ENCODE results near the gene WNK4. TPM values are rescaled to one million over a fixed set of nuclear protein-coding genes. Genes with fewer than 3 reads are reported as not detected.

Gene WNK4
- total RNA-seq, 1 experiment from 2014 or later: 1.5 TPM

DNA sequence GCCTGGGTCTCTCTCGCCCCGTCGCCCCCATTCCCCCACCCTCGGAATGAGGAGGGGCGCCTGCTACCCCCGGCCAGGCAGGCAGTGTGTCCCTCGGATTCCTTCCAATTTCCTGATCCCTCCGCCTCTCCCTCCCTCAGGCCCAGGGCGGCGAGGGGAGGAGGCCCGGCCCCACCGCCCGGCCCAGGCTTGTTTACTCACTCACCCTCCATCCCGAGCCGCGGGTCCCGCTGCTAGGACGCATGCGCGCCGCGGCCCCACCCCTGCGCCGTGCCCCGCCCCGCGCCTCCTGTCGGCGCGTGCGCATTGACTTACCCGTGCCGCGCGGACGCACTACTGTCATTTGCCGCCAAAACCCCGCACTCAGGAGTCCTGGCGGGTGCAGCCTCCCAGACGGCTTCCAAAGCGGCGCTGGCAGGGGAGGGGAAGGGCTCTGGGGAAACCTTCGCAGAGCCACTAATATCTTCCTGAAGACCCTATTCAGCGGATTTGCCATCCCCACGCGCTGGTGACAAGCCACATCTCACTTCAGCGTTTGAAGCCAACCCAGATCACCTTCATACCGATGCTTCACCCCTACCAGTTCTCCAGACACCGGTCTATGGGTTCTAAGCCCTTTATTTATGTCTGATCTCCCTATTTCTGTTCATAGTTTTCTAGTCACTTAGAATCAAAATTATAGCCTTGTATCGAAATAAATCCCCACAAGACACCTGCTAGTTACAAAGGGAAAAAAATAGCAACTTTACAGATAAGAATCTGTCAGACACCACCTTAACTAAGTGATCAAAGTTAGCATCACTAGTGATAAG, 35.4 kb upstream of the WNK4 start, which contains the start of gene EZH1 (continued):
- TF ChIP-seq, protein P1, sequence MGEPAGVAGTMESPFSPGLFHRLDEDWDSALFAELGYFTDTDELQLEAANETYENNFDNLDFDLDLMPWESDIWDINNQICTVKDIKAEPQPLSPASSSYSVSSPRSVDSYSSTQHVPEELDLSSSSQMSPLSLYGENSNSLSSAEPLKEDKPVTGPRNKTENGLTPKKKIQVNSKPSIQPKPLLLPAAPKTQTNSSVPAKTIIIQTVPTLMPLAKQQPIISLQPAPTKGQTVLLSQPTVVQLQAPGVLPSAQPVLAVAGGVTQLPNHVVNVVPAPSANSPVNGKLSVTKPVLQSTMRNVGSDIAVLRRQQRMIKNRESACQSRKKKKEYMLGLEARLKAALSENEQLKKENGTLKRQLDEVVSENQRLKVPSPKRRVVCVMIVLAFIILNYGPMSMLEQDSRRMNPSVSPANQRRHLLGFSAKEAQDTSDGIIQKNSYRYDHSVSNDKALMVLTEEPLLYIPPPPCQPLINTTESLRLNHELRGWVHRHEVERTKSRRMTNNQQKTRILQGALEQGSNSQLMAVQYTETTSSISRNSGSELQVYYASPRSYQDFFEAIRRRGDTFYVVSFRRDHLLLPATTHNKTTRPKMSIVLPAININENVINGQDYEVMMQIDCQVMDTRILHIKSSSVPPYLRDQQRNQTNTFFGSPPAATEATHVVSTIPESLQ (CRISPR knock-in tag; IDR thresholded peaks at IDR 0.05): no peak
- TF ChIP-seq, protein P2, sequence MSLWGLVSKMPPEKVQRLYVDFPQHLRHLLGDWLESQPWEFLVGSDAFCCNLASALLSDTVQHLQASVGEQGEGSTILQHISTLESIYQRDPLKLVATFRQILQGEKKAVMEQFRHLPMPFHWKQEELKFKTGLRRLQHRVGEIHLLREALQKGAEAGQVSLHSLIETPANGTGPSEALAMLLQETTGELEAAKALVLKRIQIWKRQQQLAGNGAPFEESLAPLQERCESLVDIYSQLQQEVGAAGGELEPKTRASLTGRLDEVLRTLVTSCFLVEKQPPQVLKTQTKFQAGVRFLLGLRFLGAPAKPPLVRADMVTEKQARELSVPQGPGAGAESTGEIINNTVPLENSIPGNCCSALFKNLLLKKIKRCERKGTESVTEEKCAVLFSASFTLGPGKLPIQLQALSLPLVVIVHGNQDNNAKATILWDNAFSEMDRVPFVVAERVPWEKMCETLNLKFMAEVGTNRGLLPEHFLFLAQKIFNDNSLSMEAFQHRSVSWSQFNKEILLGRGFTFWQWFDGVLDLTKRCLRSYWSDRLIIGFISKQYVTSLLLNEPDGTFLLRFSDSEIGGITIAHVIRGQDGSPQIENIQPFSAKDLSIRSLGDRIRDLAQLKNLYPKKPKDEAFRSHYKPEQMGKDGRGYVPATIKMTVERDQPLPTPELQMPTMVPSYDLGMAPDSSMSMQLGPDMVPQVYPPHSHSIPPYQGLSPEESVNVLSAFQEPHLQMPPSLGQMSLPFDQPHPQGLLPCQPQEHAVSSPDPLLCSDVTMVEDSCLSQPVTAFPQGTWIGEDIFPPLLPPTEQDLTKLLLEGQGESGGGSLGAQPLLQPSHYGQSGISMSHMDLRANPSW (CRISPR knock-in tag; conservative IDR thresholded peaks at IDR 0.05; ENCODE audit: low read depth): no peak
- TF ChIP-seq ZNF416 (CRISPR knock-in tag; IDR thresholded peaks at IDR 0.05) (no peak), ZBTB21 (CRISPR knock-in tag; IDR thresholded peaks at IDR 0.05; ENCODE audit: borderline replicate concordance) (peak; percentile 86; the same call in 1 of the 2 replicates), ZNF219 (CRISPR knock-in tag; IDR thresholded peaks at IDR 0.05; ENCODE audit: borderline replicate concordance) (no peak), OVOL2 (CRISPR knock-in tag; IDR thresholded peaks at IDR 0.05; ENCODE audit: borderline replicate concordance) (no peak), TEAD1 (CRISPR knock-in tag; IDR thresholded peaks at IDR 0.05) (peak; percentile 91), TCF7 (CRISPR knock-in tag; IDR thresholded peaks at IDR 0.05; ENCODE audit: low read depth) (no peak), RORB (CRISPR knock-in tag; IDR thresholded peaks at IDR 0.05) (no peak), ZNF138 (CRISPR knock-in tag; conservative IDR thresholded peaks at IDR 0.05) (no peak; the same call in 1 of the 2 replicates), TEAD4 (CRISPR knock-in tag; IDR thresholded peaks at IDR 0.05) (no peak), SMAD4 (CRISPR knock-in tag; IDR thresholded peaks at IDR 0.05) (0 out of 2 replicates have a peak, but pooled peaks have one; percentile 52), NR3C1 (CRISPR knock-in tag; conservative IDR thresholded peaks at IDR 0.05; ENCODE audit: low read depth) (0 out of 2 replicates have a peak, but pooled peaks have one; percentile 43), ZNF317 (CRISPR knock-in tag; IDR thresholded peaks at IDR 0.05; ENCODE audit: borderline replicate concordance, low read depth) (0 out of 2 replicates have a peak, but pooled peaks have one; percentile 53), MYBL2 (CRISPR knock-in tag; IDR thresholded peaks at IDR 0.05) (peak; percentile 89), FOXP1 (CRISPR knock-in tag; IDR thresholded peaks at IDR 0.05; ENCODE audit: borderline replicate concordance) (peak; percentile 96)
- TF ChIP-seq, protein P3, sequence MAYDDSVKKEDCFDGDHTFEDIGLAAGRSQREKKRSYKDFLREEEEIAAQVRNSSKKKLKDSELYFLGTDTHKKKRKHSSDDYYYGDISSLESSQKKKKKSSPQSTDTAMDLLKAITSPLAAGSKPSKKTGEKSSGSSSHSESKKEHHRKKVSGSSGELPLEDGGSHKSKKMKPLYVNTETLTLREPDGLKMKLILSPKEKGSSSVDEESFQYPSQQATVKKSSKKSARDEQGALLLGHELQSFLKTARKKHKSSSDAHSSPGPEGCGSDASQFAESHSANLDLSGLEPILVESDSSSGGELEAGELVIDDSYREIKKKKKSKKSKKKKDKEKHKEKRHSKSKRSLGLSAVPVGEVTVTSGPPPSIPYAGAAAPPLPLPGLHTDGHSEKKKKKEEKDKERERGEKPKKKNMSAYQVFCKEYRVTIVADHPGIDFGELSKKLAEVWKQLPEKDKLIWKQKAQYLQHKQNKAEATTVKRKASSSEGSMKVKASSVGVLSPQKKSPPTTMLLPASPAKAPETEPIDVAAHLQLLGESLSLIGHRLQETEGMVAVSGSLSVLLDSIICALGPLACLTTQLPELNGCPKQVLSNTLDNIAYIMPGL (CRISPR knock-in tag; IDR thresholded peaks at IDR 0.05): 0 out of 2 replicates have a peak, but pooled peaks have one; percentile 25
- TF ChIP-seq, protein P4, sequence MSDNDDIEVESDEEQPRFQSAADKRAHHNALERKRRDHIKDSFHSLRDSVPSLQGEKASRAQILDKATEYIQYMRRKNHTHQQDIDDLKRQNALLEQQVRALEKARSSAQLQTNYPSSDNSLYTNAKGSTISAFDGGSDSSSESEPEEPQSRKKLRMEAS (CRISPR knock-in tag; IDR thresholded peaks at IDR 0.05): peak; percentile 99
- TF ChIP-seq, protein P5, sequence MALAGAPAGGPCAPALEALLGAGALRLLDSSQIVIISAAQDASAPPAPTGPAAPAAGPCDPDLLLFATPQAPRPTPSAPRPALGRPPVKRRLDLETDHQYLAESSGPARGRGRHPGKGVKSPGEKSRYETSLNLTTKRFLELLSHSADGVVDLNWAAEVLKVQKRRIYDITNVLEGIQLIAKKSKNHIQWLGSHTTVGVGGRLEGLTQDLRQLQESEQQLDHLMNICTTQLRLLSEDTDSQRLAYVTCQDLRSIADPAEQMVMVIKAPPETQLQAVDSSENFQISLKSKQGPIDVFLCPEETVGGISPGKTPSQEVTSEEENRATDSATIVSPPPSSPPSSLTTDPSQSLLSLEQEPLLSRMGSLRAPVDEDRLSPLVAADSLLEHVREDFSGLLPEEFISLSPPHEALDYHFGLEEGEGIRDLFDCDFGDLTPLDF (CRISPR knock-in tag; IDR thresholded peaks at IDR 0.05): peak; percentile 92
- TF ChIP-seq, protein P6, sequence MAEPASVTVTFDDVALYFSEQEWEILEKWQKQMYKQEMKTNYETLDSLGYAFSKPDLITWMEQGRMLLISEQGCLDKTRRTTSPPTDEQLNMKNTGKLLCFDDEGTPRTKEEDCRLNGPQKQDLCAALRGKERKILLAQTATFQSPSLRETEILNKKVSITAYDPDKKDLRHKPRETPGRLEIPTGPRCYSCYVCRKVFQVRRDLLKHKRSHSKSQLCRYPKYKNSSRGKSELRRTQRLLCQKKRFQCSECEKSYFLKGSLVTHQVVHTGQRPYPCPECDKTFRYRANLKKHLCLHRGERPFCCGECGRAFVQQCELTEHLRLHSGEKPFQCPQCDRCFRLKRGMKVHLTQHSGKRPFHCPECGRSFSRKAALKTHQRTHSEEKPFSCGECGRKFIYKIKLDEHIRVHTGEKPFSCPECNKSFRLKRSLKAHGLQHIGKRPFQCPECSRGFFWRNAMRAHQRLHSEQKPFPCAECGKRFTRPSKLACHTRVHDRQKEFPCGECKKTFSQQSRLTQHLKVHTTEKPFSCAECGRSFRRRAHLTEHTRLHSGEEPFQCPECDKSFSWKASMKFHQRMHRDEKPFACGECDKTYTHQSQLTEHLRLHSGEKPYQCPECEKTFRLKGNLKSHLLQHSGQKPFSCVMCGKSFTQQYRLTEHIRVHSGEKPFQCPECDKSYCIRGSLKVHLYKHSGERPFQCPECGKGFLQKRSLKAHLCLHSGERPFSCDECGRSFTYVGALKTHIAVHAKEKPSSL (CRISPR knock-in tag; conservative IDR thresholded peaks at IDR 0.05): no peak
- TF ChIP-seq, protein P7, sequence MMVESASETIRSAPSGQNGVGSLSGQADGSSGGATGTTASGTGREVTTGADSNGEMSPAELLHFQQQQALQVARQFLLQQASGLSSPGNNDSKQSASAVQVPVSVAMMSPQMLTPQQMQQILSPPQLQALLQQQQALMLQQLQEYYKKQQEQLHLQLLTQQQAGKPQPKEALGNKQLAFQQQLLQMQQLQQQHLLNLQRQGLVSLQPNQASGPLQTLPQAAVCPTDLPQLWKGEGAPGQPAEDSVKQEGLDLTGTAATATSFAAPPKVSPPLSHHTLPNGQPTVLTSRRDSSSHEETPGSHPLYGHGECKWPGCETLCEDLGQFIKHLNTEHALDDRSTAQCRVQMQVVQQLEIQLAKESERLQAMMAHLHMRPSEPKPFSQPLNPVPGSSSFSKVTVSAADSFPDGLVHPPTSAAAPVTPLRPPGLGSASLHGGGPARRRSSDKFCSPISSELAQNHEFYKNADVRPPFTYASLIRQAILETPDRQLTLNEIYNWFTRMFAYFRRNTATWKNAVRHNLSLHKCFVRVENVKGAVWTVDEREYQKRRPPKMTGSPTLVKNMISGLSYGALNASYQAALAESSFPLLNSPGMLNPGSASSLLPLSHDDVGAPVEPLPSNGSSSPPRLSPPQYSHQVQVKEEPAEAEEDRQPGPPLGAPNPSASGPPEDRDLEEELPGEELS (CRISPR knock-in tag; IDR thresholded peaks at IDR 0.05): peak; percentile 96
- TF ChIP-seq, protein P8, sequence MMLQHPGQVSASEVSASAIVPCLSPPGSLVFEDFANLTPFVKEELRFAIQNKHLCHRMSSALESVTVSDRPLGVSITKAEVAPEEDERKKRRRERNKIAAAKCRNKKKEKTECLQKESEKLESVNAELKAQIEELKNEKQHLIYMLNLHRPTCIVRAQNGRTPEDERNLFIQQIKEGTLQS (CRISPR knock-in tag; conservative IDR thresholded peaks at IDR 0.05): no peak
- TF ChIP-seq, protein P9, sequence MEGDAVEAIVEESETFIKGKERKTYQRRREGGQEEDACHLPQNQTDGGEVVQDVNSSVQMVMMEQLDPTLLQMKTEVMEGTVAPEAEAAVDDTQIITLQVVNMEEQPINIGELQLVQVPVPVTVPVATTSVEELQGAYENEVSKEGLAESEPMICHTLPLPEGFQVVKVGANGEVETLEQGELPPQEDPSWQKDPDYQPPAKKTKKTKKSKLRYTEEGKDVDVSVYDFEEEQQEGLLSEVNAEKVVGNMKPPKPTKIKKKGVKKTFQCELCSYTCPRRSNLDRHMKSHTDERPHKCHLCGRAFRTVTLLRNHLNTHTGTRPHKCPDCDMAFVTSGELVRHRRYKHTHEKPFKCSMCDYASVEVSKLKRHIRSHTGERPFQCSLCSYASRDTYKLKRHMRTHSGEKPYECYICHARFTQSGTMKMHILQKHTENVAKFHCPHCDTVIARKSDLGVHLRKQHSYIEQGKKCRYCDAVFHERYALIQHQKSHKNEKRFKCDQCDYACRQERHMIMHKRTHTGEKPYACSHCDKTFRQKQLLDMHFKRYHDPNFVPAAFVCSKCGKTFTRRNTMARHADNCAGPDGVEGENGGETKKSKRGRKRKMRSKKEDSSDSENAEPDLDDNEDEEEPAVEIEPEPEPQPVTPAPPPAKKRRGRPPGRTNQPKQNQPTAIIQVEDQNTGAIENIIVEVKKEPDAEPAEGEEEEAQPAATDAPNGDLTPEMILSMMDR (IDR thresholded peaks at IDR 0.05): no peak
